ENCODE data around the gene ADCYAP1R1. TPM values are rescaled to one million over a fixed set of nuclear protein-coding genes. Genes with fewer than 3 reads are reported as not detected.
A peak's percentile ranks its signal among the peaks of the same experiment; 100 is the strongest.

ADCYAP1R1 gene
- total RNA-seq, 2 experiments from 2014 or later, result not detected

DNA sequence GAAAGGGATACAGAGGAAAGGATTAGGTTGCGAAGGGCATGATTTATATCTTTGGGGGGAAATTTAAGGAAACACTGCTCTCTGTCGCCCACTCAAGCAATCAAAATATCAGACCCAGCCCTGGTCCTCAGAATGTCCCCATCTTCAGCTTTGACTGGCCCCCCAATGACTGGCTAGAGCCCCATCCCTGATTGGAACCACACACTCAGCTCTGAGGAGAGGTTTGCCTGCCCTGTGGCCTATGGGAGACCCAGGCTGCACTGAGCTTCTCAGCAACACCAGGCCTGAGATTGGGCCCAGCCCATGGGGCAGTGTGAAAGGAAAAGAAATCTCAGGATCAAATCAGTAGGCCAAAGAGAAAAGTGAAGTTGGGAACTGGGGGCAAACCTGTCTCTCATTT is 69.5 kb downstream of the ADCYAP1R1 start:
- no peak for DNase-seq (ENCODE audit: low spot score)
- BruUV-seq (replicated peaks), result no TSS peak
- no peak overlapping the region for H3K4me2 ChIP-seq (ENCODE audit: low read length)
- H3K4me1 ChIP-seq (ENCODE audit: insufficient read depth, low read length, poor library complexity, severe bottlenecking), result no peaks in the 10 kb centered on the region
- H2AFZ ChIP-seq (ENCODE audit: low read length), result no peak overlapping the region
- ChIA-PET CTCF (ENCODE audit: unreplicated experiment) (interaction anchor here (1.3 to 3.6 kb wide), 5 partner anchors 8 to 322 kb away, joined by 3 to 31 read pairs (median 6); no protein-coding TSS in a partner anchor), POLR2A (no interaction called here)
- H3K4me3 ChIP-seq (ENCODE audit: low read depth, low read length, poor library complexity, severe bottlenecking), result no peak overlapping the region
- no peaks in the 10 kb centered on the region for H3K9me2 ChIP-seq (ENCODE audit: insufficient read depth, low read length)
- no peaks in the 10 kb centered on the region for H3K36me3 ChIP-seq (ENCODE audit: insufficient read depth, low read length)
- H3K79me2 ChIP-seq (ENCODE audit: insufficient read depth, low read depth, low read length), result no peaks in the 10 kb centered on the region
- no peaks in the 10 kb centered on the region for H4K20me1 ChIP-seq (ENCODE audit: insufficient read depth, low read length)
- H3K27ac ChIP-seq (ENCODE audit: low read depth, low read length, poor library complexity, severe bottlenecking), result no peak overlapping the region
- TF ChIP-seq, protein P1, sequence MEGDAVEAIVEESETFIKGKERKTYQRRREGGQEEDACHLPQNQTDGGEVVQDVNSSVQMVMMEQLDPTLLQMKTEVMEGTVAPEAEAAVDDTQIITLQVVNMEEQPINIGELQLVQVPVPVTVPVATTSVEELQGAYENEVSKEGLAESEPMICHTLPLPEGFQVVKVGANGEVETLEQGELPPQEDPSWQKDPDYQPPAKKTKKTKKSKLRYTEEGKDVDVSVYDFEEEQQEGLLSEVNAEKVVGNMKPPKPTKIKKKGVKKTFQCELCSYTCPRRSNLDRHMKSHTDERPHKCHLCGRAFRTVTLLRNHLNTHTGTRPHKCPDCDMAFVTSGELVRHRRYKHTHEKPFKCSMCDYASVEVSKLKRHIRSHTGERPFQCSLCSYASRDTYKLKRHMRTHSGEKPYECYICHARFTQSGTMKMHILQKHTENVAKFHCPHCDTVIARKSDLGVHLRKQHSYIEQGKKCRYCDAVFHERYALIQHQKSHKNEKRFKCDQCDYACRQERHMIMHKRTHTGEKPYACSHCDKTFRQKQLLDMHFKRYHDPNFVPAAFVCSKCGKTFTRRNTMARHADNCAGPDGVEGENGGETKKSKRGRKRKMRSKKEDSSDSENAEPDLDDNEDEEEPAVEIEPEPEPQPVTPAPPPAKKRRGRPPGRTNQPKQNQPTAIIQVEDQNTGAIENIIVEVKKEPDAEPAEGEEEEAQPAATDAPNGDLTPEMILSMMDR (conservative IDR thresholded peaks at IDR 0.05; ENCODE audit: low read length), result no peak
- TF ChIP-seq EZH2phosphoT487 (IDR thresholded peaks at IDR 0.05; ENCODE audit: borderline replicate concordance, low read depth, low read length), result no peak
- no peaks in the 10 kb centered on the region for H3K9me3 ChIP-seq (ENCODE audit: low read length)
- intact Hi-C loops (cut with micrococcal nuclease; ENCODE audit: unreplicated experiment), result loop anchor here (5.0 kb wide), 1 partner anchor 184 kb away; no protein-coding TSS in a partner anchor

DNA sequence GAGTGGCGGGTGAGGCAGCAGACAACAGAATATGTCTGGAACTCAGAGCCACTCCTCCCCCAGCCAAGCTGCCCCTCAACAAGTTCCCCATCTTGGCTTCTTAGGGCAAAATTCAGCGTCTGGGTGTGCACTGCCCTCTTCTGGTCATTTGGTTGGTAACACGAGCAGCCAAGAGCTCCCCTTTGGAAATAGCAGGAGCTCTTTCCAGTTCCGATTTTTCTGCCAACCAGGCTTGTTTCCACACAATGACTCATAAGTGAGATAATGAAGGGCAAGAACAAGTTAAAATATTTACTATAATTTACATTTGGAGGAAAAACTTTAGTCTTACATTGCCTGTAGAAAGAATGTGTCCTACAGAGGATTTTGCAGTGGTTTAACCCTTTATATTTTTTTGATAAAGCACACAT is 70.5 kb downstream of the ADCYAP1R1 start:
- ChIA-PET CTCF (ENCODE audit: unreplicated experiment) (interaction anchor here (0.6 to 3.6 kb wide), 8 partner anchors 9 to 323 kb away, joined by 3 to 31 read pairs (median 4); no protein-coding TSS in a partner anchor), POLR2A (interaction anchor here (0.5 to 0.8 kb wide), 6 partner anchors 20 to 350 kb away, joined by 3 to 4 read pairs (median 3); no protein-coding TSS in a partner anchor)
- H3K4me1 ChIP-seq (ENCODE audit: insufficient read depth, low read length, poor library complexity, severe bottlenecking), result no peaks in the 10 kb centered on the region
- no peak overlapping the region for H3K4me3 ChIP-seq (ENCODE audit: low read depth, low read length, poor library complexity, severe bottlenecking)
- no peak overlapping the region for H3K27ac ChIP-seq (ENCODE audit: low read depth, low read length, poor library complexity, severe bottlenecking)
- no peaks in the 10 kb centered on the region for H4K20me1 ChIP-seq (ENCODE audit: insufficient read depth, low read length)
- H3K4me2 ChIP-seq (ENCODE audit: low read length), result no peak overlapping the region
- H3K9me3 ChIP-seq (ENCODE audit: low read length), result no peaks in the 10 kb centered on the region
- H3K9me2 ChIP-seq (ENCODE audit: insufficient read depth, low read length), result no peaks in the 10 kb centered on the region
- peak; percentile 63 for DNase-seq (ENCODE audit: low spot score)
- TF ChIP-seq, protein P1 (conservative IDR thresholded peaks at IDR 0.05; ENCODE audit: low read length), result peak; percentile 87
- no peak for TF ChIP-seq EZH2phosphoT487 (IDR thresholded peaks at IDR 0.05; ENCODE audit: borderline replicate concordance, low read depth, low read length)
- H3K79me2 ChIP-seq (ENCODE audit: insufficient read depth, low read depth, low read length), result no peaks in the 10 kb centered on the region
- peak overlapping the region; percentile 15; the same call in 1 of the 2 replicates for H2AFZ ChIP-seq (ENCODE audit: low read length)
- intact Hi-C loops (cut with micrococcal nuclease; ENCODE audit: unreplicated experiment), result loop anchor here (1.0 to 5.0 kb wide), 3 partner anchors 139 to 322 kb away; no protein-coding TSS in a partner anchor
- no peaks in the 10 kb centered on the region for H3K36me3 ChIP-seq (ENCODE audit: insufficient read depth, low read length)
- no TSS peak for BruUV-seq (replicated peaks)

DNA sequence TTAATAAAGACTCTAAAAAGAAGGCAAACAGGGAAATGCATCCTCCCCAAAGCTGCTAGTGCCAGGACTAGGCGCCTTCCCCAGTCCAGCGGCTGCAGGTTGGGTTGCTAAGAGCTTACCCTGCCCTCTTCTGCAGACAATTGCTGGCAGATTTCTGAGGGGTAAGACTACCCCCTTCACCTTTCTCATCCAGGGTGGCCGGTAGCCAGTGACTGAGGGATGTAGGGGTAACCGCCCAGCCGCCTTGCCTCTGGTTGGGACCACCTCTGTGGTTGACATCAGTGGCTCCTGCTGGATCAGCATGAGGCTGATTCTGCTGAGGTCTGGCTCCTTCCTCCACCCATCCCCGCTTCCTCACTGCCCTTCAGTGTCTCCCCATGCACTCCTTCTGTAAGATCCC is 71.2 kb downstream of the ADCYAP1R1 start:
- Histone ChIP-seq H3K9me3 (ENCODE audit: low read length) (no peaks in the 10 kb centered on the region), H3K27ac (ENCODE audit: low read depth, low read length, poor library complexity, severe bottlenecking) (no peak overlapping the region), H3K4me1 (ENCODE audit: insufficient read depth, low read length, poor library complexity, severe bottlenecking) (no peaks in the 10 kb centered on the region), H3K79me2 (ENCODE audit: insufficient read depth, low read depth, low read length) (no peaks in the 10 kb centered on the region), H2AFZ (ENCODE audit: low read length) (no peak overlapping the region), H3K36me3 (ENCODE audit: insufficient read depth, low read length) (no peaks in the 10 kb centered on the region), H4K20me1 (ENCODE audit: insufficient read depth, low read length) (no peaks in the 10 kb centered on the region), H3K9me2 (ENCODE audit: insufficient read depth, low read length) (no peaks in the 10 kb centered on the region), H3K4me2 (ENCODE audit: low read length) (no peak overlapping the region), H3K4me3 (ENCODE audit: low read depth, low read length, poor library complexity, severe bottlenecking) (no peak overlapping the region)
- ChIA-PET POLR2A (interaction anchor here (0.5 to 0.7 kb wide), 4 partner anchors 20 to 472 kb away, joined by 3 read pairs; no protein-coding TSS in a partner anchor), CTCF (ENCODE audit: unreplicated experiment) (interaction anchor here (0.6 to 3.6 kb wide), 8 partner anchors 8 to 324 kb away, joined by 3 to 31 read pairs (median 4); no protein-coding TSS in a partner anchor)
- no peak for TF ChIP-seq EZH2phosphoT487 (IDR thresholded peaks at IDR 0.05; ENCODE audit: borderline replicate concordance, low read depth, low read length)
- TF ChIP-seq, protein P1 (conservative IDR thresholded peaks at IDR 0.05; ENCODE audit: low read length), result no peak
- intact Hi-C loops (cut with micrococcal nuclease; ENCODE audit: unreplicated experiment), result loop anchor here (5.0 kb wide), 1 partner anchor 186 kb away; no protein-coding TSS in a partner anchor
- DNase-seq (ENCODE audit: low spot score), result no peak
- BruUV-seq (replicated peaks), result no TSS peak

Data from OCI-LY7 (cell line).